Erythroblast (primary cell): ENCODE results near the gene ESR1.

ENCODE experiments used
- GATA1 ChIP-seq: IDR thresholded peaks from 2 replicates; pipeline ENCODE4 v1.6.1; 2011; ENCODE audit warnings: low read depth, mild to moderate bottlenecking, control low read depth, low read length, moderate library complexity
- POLR2A ChIP-seq: IDR thresholded peaks from 2 replicates; pipeline ENCODE4 v1.6.1; 2011; ENCODE audit warnings: mild to moderate bottlenecking, low read length

GRCh38 chr6:151806757-151807512, 547 bp upstream of the ESR1 start:
- no peak for TF ChIP-seq POLR2A
- no peak for TF ChIP-seq GATA1
